Measurements from ENCODE around the gene TM7SF3. TPM values are rescaled to one million over a fixed set of nuclear protein-coding genes. Genes with fewer than 3 reads are reported as not detected.
"Not testable (repeated sequence)": the region's sequence is repeated elsewhere in the genome, so short reads cannot be mapped to it uniquely, and the experiment has no call there.

TM7SF3 gene
- total and polyA plus RNA-seq, 2 experiments from 2014 or later: 50.1 to 50.8 TPM

GRCh38 chr12:27024291-27024690, 10.1 kb upstream of the TM7SF3 start:
- peaks cover 16% of the 10 kb centered on the region for H3K36me3 ChIP-seq
- DNase-seq (ENCODE audit: low read depth in 1 of 2, low spot score in 1 of 2): peak in 1 of 2 donors; percentile 59
- no peak overlapping the region for H3K27ac ChIP-seq
- no peaks in the 10 kb centered on the region for H3K9me3 ChIP-seq (ENCODE audit: low read depth)
- no peaks in the 10 kb centered on the region for H3K27me3 ChIP-seq
- no peak overlapping the region for H3K4me3 ChIP-seq
- no peak for TF ChIP-seq CTCF (IDR thresholded peaks at IDR 0.05; ENCODE audit: low read depth, low read length)
- H3K4me1 ChIP-seq (ENCODE audit: low read depth): no peaks in the 10 kb centered on the region

GRCh38 chr12:27020761-27021160, 6.6 kb upstream of the TM7SF3 start:
- Histone ChIP-seq H3K4me3 (no peak overlapping the region), H3K9me3 (ENCODE audit: low read depth) (no peaks in the 10 kb centered on the region), H3K27me3 (no peaks in the 10 kb centered on the region), H3K36me3 (no peaks in the 10 kb centered on the region), H3K27ac (no peak overlapping the region), H3K4me1 (ENCODE audit: low read depth) (peaks cover 16% of the 10 kb centered on the region)
- TF ChIP-seq CTCF (IDR thresholded peaks at IDR 0.05; ENCODE audit: low read depth, low read length): no peak
- DNase-seq (ENCODE audit: low read depth in 1 of 2, low spot score in 1 of 2): no peak

GRCh38 chr12:27018037-27018436, 3.9 kb upstream of the TM7SF3 start:
- no peaks in the 10 kb centered on the region for H3K9me3 ChIP-seq (ENCODE audit: low read depth)
- peak overlapping the region; percentile 63 for H3K27ac ChIP-seq

GRCh38 chr12:27017163-27017823, 3.1 kb upstream of the TM7SF3 start:
- H3K9me3 ChIP-seq (ENCODE audit: low read depth); H3K27me3 ChIP-seq; H3K36me3 ChIP-seq; H3K4me3 ChIP-seq: not testable (repeated sequence)
- peaks cover 16% of the 10 kb centered on the region for H3K4me1 ChIP-seq (ENCODE audit: low read depth)
- DNase-seq (ENCODE audit: low read depth in 1 of 2, low spot score in 1 of 2): peak in 1 of 2 donors; percentile 34
- peak overlapping the region; percentile 63 for H3K27ac ChIP-seq

More at GRCh38 chr12:27018037-27018436, 3.9 kb upstream of the TM7SF3 start:
- no peak overlapping the region for H3K4me3 ChIP-seq
- no peaks in the 10 kb centered on the region for H3K27me3 ChIP-seq
- TF ChIP-seq CTCF (IDR thresholded peaks at IDR 0.05; ENCODE audit: low read depth, low read length): no peak
- H3K36me3 ChIP-seq: no peaks in the 10 kb centered on the region
- peak in 1 of 2 donors; percentile 7 for DNase-seq (ENCODE audit: low read depth in 1 of 2, low spot score in 1 of 2)
- H3K4me1 ChIP-seq (ENCODE audit: low read depth): peaks cover 16% of the 10 kb centered on the region

GRCh38 chr12:27015730-27016076, 1.5 kb upstream of the TM7SF3 start:
- Histone ChIP-seq H3K4me3 (no peak overlapping the region), H3K4me1 (ENCODE audit: low read depth) (peaks cover 16% of the 10 kb centered on the region), H3K36me3 (no peaks in the 10 kb centered on the region), H3K27ac (no peak overlapping the region), H3K9me3 (ENCODE audit: low read depth) (no peaks in the 10 kb centered on the region), H3K27me3 (no peaks in the 10 kb centered on the region)
- TF ChIP-seq CTCF (IDR thresholded peaks at IDR 0.05; ENCODE audit: low read depth, low read length): peak; percentile 25
- peak; percentile 28 to 63 for DNase-seq (ENCODE audit: low read depth in 1 of 2, low spot score in 1 of 2)

- Histone ChIP-seq H3K27me3 (no peaks in the 10 kb centered on the region), H3K4me3 (no peak overlapping the region), H3K9me3 (ENCODE audit: low read depth) (no peaks in the 10 kb centered on the region), H3K36me3 (no peaks in the 10 kb centered on the region), H3K4me1 (ENCODE audit: low read depth) (peaks cover 16% of the 10 kb centered on the region), H3K27ac (peak overlapping the region; percentile 54)
- TF ChIP-seq CTCF (IDR thresholded peaks at IDR 0.05; ENCODE audit: low read depth, low read length): no peak
- DNase-seq (ENCODE audit: low read depth in 1 of 2, low spot score in 1 of 2): no peak
Observed at GRCh38 chr12:27014859-27015729, 910 bp upstream of the TM7SF3 start.
